HG02588 (cell line): ENCODE measurements around the gene CRHR1.

Experiments
- ATAC-seq: cut with Tn5 transposase; IDR thresholded peaks from one replicate; pipeline ENCODE4 v1.9.1; 2021; ENCODE audit warnings: mild to moderate bottlenecking, moderate library complexity; ENCODE audit not compliant: unreplicated experiment

CRHR1 gene

DNA sequence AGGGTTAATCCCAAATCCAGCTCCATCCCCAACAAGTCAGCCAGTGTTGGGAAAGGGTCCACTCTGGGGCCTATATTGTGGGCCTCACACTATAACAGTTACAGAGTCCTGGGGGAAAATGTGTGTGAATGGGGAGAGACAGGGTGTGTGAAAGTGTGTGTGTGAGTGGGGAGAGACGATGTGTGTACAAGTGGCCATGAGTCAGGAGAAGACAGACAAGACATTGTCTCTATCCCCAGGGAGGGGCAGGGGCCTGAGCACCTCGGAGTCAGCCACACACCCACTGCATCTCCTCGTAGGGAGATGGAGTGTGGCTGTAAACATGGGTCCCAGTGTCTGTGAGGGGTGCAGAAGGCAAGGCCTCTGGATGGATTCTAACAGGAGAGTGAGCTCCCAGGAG is 2.9 kb downstream of the CRHR1 start:
- no peak for ATAC-seq

GRCh38 chr17:45787656-45788055 is 3.5 kb downstream of the CRHR1 start:
- no peak for ATAC-seq

DNA sequence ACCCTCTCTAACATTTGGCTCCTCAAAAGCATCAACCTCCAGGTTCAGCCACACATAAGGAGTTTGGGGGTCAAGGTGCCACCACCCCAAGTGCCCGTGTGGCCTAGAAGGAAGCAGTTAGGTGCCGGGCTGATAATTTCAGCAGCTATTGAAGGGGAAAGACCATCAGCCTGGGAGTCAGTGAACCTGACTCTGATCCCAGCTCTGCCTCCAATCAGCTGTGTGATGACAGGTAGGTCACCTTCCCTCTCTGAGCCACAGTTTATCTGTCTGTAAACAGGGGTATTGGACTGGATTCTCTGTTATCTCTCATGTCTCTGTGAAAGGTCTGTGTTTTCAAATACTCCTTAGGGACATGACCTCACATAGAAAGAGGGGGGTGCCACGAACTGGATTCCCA is 3.9 kb downstream of the CRHR1 start:
- no peak for ATAC-seq

GRCh38 chr17:45789874-45790273 is 5.8 kb downstream of the CRHR1 start:
- no peak for ATAC-seq

GRCh38 chr17:45790296-45790922 is 6.3 kb downstream of the CRHR1 start:
- ATAC-seq, result no peak

GRCh38 chr17:45791041-45791582 is 7.0 kb downstream of the CRHR1 start:
- ATAC-seq, result no peak

DNA sequence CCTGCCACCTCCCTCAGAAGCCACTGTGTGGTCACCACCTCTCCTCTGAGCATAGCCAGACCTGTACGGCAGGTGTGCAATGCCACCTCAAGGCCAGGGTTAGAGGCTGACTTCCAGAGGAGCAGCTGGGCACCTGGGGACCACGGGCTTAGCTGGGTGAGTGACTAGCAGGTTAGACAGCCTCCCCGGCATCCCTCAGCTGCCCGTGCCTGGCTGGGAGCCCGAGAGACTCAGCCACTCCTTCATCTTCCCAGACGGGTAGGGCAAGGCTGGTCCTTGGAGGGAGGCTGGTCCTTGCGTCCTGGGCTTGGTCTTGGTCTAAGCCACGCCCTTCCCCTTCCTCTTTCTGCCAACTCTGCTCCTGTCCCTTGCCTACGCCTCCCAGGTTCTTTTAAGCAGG is 7.8 kb downstream of the CRHR1 start:
- ATAC-seq, result no peak

- ATAC-seq, result no peak
These were observed 8.3 kb downstream of the CRHR1 start for GRCh38 chr17:45792437-45792836.

GRCh38 chr17:45792995-45793755 is 9.1 kb downstream of the CRHR1 start:
- no peak for ATAC-seq

DNA sequence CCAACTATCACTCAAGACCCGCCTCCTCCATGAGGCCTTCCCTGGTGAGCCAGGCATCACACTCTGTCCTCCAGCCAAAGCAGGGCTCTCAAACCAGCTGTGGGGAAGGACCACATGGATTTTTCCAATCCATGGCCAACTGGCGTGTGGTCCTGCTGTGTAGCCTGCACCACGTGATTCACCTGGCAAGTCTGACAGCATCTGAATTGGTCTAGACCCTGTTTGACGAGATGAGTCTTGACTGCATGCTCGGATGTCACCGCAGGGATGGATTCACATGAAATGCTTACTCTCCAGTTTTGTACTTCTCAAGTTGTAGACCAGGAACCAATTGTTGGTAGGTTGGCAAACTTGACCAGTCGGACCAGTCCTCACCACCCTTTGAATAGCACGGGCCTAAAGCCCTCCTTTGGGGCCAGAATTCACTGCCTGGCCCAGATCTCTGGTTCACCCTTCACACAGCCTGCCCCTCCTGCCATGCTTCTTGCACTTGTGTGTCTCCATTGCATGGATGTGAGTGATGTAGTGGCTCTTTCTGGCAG is 9.9 kb downstream of the CRHR1 start:
- ATAC-seq, result no peak

GRCh38 chr17:45794840-45795239 is 10.7 kb downstream of the CRHR1 start:
- ATAC-seq, result no peak

DNA sequence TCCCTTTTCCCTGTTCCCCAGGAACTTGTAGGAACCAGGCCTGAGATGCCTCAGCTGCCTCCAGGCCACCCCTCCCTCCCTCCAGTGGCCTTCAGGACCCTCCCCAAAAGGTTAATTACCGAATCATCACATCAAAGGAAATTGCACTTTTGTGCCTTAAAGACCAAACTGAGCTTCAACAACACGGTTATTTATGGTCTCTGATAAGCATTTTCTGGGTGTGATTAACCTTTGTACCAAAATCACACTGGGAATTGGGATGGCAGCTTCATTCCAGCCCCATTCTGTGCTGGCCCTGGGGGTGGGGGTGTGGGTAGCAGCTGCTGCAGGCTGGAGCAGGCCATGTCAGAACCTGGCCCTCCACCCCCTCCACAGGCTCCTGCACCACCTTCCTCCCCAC is 16.7 kb downstream of the CRHR1 start:
- no peak for ATAC-seq

DNA sequence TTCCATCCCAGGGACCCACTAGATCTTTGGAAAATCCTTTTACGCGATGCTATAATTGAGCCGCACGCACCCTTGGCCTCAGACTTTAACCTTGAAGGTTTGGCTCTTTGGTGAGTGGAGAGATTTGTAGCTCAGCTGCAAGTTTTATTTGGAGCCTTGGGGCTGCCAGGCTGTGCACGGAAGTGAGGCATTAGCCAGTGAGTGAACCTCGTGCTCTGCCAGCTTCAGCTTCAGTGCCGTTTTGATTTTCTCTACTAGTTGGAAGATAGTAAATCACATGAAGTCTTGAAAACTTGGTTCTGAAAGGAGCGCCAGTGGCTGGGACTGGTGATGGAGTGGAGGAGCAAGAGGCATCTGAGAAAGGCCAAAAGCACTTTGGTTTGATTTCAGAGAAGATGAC is 17.3 kb downstream of the CRHR1 start:
- no peak for ATAC-seq

DNA sequence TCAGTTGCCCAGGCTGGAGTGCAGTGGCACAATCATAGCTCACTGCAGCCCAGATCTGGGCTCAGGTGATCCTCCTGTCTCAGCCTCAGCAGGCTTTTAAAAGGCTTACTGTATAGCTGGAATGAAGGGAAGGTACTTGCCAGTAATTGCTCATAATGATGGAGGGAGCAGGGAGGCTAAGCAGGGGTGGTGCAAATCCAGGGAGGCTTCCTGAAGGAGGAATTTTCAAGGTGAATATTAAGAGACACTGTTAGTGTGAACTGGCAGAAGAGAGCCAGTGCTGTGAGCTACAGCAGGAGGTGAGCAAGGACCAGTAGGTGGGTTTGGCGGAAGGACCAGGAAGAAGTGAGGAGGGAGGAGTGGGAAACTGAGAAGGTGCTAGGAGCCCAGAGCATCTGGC is 24.7 kb downstream of the CRHR1 start:
- no peak for ATAC-seq

DNA sequence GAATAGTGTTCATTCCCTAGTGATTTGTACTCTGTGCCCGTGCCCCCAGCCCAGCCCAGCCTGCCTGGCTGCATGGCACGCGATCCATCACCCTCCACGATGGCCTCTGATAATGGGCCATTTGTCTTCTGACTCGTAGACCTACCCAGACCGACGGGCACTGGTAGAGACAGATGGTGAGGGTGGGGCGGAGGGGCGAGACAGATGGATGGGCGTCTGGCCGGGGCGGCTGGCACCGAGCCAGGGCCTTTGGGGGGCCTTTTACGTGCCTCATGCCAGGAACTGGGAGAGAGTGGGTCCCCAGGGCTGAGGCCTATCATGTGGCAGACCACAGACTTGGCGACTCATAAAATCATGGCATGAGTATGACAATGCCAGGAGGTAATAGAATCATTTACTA is 25.4 kb downstream of the CRHR1 start:
- no peak for ATAC-seq

GRCh38 chr17:45812102-45812501 is 28.0 kb downstream of the CRHR1 start:
- ATAC-seq, result no peak

DNA sequence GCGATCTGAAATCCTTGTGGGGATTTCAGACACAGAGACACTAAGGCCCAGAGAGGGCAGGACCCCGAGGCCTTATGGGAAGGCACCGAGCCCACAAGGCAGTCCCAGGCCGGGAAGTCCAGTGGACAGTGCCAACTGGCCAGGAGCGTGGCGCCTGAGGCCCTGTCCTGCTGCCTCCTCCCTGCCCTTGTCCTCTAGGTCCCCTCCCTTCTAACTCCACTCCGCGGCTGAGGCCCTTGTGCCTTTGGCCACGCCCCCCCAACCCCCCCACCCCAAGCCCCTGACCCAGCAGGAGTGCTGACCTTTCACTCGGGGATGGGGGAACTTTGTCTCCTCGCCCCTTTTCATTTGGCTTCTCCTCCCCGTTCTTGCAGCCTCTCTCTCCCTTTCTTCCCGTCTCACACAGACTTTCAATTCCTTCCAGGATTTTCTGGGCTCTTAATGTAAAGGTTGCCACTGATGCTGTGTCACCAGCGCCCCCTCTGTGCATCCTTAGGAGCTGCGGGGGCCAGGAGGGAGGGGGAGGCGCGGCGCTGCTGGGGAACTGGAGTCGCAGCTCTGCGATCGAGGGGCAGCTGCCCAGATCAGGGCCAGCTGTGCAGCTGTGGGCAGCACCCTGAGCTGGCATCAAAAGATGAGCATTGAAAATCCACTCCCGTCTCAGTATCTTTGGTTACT is 29.1 kb downstream of the CRHR1 start:
- no peak for ATAC-seq

GRCh38 chr17:45814622-45815606 is 30.8 kb downstream of the CRHR1 start:
- no peak for ATAC-seq

GRCh38 chr17:45815752-45816151 is 31.6 kb downstream of the CRHR1 start:
- no peak for ATAC-seq

- ATAC-seq, result no peak
These were observed 33.9 kb downstream of the CRHR1 start for GRCh38 chr17:45818041-45818440.
